ENCODE results near the gene URI1.

DNA sequence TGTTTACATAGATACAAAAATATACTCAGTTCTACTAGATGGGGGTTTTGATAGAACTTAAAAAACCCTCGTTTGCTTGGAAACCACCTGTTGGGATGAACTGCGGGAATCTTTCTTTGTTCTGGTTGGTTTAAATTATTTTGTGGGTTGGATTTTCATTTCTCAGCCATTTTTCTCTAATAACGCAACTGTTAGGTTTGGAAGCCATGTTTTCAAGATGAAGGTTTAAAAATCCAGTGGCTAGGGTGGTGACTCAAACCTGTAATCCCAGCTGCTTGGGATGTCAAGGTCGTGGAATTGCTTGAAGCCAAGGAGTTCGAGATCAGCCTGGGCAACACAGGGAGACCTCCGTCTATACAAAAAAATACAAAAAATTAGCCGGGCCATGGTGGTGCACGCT is 1.6 kb downstream of the URI1 start:
- TF ChIP-seq, protein P1, sequence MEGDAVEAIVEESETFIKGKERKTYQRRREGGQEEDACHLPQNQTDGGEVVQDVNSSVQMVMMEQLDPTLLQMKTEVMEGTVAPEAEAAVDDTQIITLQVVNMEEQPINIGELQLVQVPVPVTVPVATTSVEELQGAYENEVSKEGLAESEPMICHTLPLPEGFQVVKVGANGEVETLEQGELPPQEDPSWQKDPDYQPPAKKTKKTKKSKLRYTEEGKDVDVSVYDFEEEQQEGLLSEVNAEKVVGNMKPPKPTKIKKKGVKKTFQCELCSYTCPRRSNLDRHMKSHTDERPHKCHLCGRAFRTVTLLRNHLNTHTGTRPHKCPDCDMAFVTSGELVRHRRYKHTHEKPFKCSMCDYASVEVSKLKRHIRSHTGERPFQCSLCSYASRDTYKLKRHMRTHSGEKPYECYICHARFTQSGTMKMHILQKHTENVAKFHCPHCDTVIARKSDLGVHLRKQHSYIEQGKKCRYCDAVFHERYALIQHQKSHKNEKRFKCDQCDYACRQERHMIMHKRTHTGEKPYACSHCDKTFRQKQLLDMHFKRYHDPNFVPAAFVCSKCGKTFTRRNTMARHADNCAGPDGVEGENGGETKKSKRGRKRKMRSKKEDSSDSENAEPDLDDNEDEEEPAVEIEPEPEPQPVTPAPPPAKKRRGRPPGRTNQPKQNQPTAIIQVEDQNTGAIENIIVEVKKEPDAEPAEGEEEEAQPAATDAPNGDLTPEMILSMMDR (IDR thresholded peaks at IDR 0.05) = no peak
- TF ChIP-seq POLR2A (IDR thresholded peaks at IDR 0.05) (no peak), POLR2AphosphoS5 (IDR thresholded peaks at IDR 0.05) (no peak), EP300 (IDR thresholded peaks at IDR 0.05) (no peak)
